NCI-H446 (cell line): Measurements from ENCODE around the gene ZER1.
A peak's percentile ranks its signal among the peaks of the same experiment; 100 is the strongest.

Experiments
- DNase-seq, 2 experiments: peaks; one replicate each; lab custom pipeline; 2025; lab: John Stamatoyannopoulos, UW

ZER1 gene

DNA sequence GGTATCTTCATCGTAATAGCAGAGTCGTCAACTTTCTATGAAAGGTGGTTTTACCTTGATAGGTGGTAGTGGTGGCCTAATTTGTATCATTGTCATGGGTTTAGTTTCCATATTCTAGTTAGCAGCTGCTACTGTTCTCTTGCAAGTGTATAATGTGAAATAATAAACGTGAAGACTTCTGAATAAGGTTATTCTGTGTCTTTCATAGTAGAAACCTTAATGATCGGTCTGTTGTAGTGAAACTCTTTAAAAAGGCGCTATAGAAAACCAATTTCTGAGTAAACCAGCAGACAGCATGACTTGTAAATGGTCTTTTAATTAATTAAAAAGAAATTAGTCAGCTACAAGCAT is 81.1 kb downstream of the ZER1 start:
- no peak for DNase-seq

DNA sequence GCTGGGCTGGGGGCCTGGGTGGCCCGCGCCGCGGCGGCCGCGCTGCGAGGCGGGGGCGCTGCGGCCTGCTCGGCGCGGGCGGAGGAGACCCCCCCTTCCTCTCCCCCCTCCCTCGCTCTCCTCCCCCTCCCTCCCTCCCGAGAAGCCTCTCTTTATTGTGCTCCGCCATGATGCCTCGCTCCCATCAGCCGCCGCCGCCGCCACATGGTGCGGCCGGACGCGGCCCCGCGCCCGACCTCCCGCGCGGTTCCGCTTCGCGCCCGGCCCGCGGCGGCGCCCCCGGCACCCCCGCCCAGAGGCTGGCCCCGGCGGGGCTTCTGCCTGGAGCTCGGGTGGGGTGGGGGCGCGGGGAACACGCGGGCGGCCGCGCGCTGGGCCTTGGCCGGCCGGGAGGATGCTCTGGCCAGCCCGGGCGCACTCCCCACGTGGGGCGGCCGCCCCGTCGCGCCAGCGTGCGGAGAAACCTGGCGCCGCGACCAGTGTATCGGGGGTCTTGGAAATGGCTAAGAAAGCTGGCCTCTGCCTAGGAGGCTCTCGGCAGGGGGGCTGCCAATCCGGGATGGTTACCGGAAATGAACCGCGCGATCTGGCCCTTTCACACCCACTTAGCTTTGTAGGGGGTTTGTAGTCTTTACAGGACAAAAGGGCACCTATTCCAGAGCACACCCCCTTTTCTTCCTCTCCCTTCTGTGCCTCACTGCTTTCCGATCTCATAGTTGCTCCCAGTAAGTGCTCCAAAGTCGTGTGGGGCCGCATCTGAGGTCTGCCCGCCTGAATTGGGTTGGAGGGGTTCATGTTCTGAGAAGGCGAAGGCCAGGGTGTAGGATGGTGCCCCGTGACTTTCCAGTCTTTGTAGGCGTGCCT is 81.7 kb downstream of the ZER1 start:
- DNase-seq, result peak in 1 of 2 experiments; percentile 38

GRCh38 chr9:128689293-128689774 is 82.4 kb downstream of the ZER1 start:
- DNase-seq, result peak in 1 of 2 experiments; percentile 59

GRCh38 chr9:128688501-128689292 is 83.0 kb downstream of the ZER1 start, which contains the start of gene SET:
Gene SET (plus strand): TSS chr9:128689222. CDS start chr9:128689583, 361 bp downstream.
- peak; percentile 81 to 91 for DNase-seq

- DNase-seq, result no peak
These were observed 84.3 kb downstream of the ZER1 start for GRCh38 chr9:128687453-128687852.

- DNase-seq, result no peak
These were observed 85.9 kb downstream of the ZER1 start for GRCh38 chr9:128685636-128686489.

GRCh38 chr9:128684325-128685199 is 87.2 kb downstream of the ZER1 start:
- peak in 1 of 2 experiments; percentile 24 for DNase-seq

GRCh38 chr9:128684065-128684324 is 87.7 kb downstream of the ZER1 start:
- DNase-seq, result no peak

DNA sequence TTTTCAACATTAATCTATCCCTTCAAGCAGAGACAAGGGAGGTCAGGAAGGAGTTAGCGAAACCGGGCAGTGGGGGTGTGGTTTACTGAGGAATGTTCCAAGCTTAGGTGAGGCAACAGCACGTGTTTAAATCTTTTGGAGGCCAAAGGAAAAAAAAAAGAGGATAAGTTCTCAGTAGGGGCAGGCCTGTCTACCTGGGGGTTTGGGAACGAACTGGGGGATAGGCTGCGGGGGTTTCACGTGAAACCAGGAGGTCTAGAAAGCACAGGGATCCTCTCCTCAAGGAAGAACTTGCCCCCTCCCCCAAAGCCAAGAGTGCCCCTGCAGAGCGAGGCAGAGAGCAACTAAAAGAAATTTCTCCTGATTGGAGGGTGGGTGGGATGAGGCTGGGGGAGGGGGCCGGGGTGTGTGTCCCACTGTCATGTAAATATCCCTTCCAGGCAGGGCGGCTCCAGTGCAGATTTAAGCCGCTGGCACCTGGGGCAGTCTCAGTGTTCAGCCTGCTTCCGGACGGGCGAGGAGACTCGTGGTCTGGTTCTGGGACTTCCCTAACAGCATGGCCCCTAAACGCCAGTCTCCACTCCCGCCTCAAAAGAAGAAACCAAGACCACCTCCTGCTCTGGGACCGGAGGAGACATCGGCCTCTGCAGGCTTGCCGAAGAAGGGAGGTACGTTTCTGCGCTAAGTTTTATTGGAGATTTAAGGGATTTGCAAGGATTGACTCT is 88.2 kb downstream of the ZER1 start:
- DNase-seq, result no peak
